Measurements from ENCODE around the gene IGSF21. TPM values are rescaled to one million over a fixed set of nuclear protein-coding genes. Genes with fewer than 3 reads are reported as not detected.
"Not testable (repeated sequence)": the region's sequence is repeated elsewhere in the genome, so short reads cannot be mapped to it uniquely, and the experiment has no call there.

Gene IGSF21
- total RNA-seq, 1 donor from 2014 or later = 1.8 TPM

- intact Hi-C loops (cut with DNase I) = no loop called here
- H3K27ac ChIP-seq = no peak overlapping the region
- H3K36me3 ChIP-seq = no peaks in the 10 kb centered on the region
- ATAC-seq (no peak), DNase-seq (no peak)
- H3K4me3 ChIP-seq = no peak overlapping the region
- no peak for TF ChIP-seq CTCF (IDR thresholded peaks at IDR 0.05)
- H3K27me3 ChIP-seq (ENCODE audit: low read depth) = no peaks in the 10 kb centered on the region
- peaks cover 11% of the 10 kb centered on the region for H3K9me3 ChIP-seq
- no peaks in the 10 kb centered on the region for H3K4me1 ChIP-seq
These were observed 307.9 kb downstream of the IGSF21 start for GRCh38 chr1:18415448-18416027.

GRCh38 chr1:18416126-18416525, 308.5 kb downstream of the IGSF21 start:
- DNase-seq = not testable (repeated sequence)

GRCh38 chr1:18417316-18418269, 310.0 kb downstream of the IGSF21 start:
- no peak for DNase-seq
- Histone ChIP-seq H3K27me3 (ENCODE audit: low read depth) (no peaks in the 10 kb centered on the region), H3K36me3 (no peaks in the 10 kb centered on the region), H3K9me3 (no peaks in the 10 kb centered on the region), H3K4me3 (no peak overlapping the region), H3K4me1 (no peaks in the 10 kb centered on the region), H3K27ac (no peak overlapping the region)
- intact Hi-C loops (cut with DNase I) = no loop called here
- TF ChIP-seq CTCF (IDR thresholded peaks at IDR 0.05) = no peak
- ATAC-seq = no peak

More at GRCh38 chr1:18416126-18416525, 308.5 kb downstream of the IGSF21 start:
- H3K4me1 ChIP-seq; H3K36me3 ChIP-seq; H3K4me3 ChIP-seq; intact Hi-C loops (cut with DNase I); ATAC-seq; H3K27ac ChIP-seq; H3K27me3 ChIP-seq (ENCODE audit: low read depth): not testable (repeated sequence)
- peaks cover 11% of the 10 kb centered on the region for H3K9me3 ChIP-seq

- H3K27me3 ChIP-seq (ENCODE audit: low read depth) = no peaks in the 10 kb centered on the region
- ATAC-seq = no peak
- H3K36me3 ChIP-seq = no peaks in the 10 kb centered on the region
- no peaks in the 10 kb centered on the region for H3K9me3 ChIP-seq
- no peak for DNase-seq
- H3K4me3 ChIP-seq = no peak overlapping the region
- TF ChIP-seq CTCF (IDR thresholded peaks at IDR 0.05) = no peak
- H3K27ac ChIP-seq = no peak overlapping the region
- no peaks in the 10 kb centered on the region for H3K4me1 ChIP-seq
- intact Hi-C loops (cut with DNase I) = no loop called here
These were observed 311.7 kb downstream of the IGSF21 start for GRCh38 chr1:18419113-18419844.

GRCh38 chr1:18419845-18420184, 312.2 kb downstream of the IGSF21 start:
- ATAC-seq (no peak), DNase-seq (no peak)
- no peak for TF ChIP-seq CTCF (IDR thresholded peaks at IDR 0.05)
- Histone ChIP-seq H3K27me3 (ENCODE audit: low read depth) (no peaks in the 10 kb centered on the region), H3K4me3 (no peak overlapping the region), H3K9me3 (no peaks in the 10 kb centered on the region), H3K4me1 (no peaks in the 10 kb centered on the region), H3K36me3 (no peaks in the 10 kb centered on the region), H3K27ac (no peak overlapping the region)
- intact Hi-C loops (cut with DNase I) = no loop called here
